Loucy (cell line): ENCODE data around the gene MALRD1.

Experiments used
- H2AFZ ChIP-seq: fragments of 200-600 bp; sonication (generic); 2 replicates; pipeline ENCODE4 v1.6.0; 2016; ENCODE audit warnings: antibody characterized with exemption, mild to moderate bottlenecking, low read length, moderate library complexity
- H3F3A ChIP-seq: fragments of 200-600 bp; 2 replicates; pipeline ENCODE4 v1.6.0; 2016; ENCODE audit warnings: antibody characterized with exemption, low read depth, mild to moderate bottlenecking
- H3K27me3 ChIP-seq: fragments of 200-600 bp; sonication (generic); 2 replicates; pipeline ENCODE4 v1.6.1; 2014; ENCODE audit warnings: low read length, mild to moderate bottlenecking; ENCODE audit not compliant: insufficient read depth, poor library complexity, severe bottlenecking
- H3K36me3 ChIP-seq: fragments of 200-600 bp; sonication (generic); 2 replicates; pipeline ENCODE4 v1.6.1; 2016; ENCODE audit warnings: low read length; ENCODE audit not compliant: insufficient read depth
- H3K4me1 ChIP-seq: fragments of 200-600 bp; sonication (generic); 2 replicates; pipeline ENCODE4 v1.5.1; 2014; ENCODE audit warnings: low read length, mild to moderate bottlenecking; ENCODE audit not compliant: insufficient read depth, poor library complexity, severe bottlenecking
- H3K4me2 ChIP-seq: fragments of 200-600 bp; sonication (generic); 2 replicates; pipeline ENCODE4 v1.6.0; 2014; ENCODE audit warnings: antibody characterized with exemption, low read length, low read depth, mild to moderate bottlenecking; ENCODE audit not compliant: poor library complexity, severe bottlenecking
- H3K4me3 ChIP-seq: fragments of 200-600 bp; sonication (generic); 2 replicates; pipeline ENCODE4 v1.5.1; 2014; ENCODE audit warnings: low read length, mild to moderate bottlenecking, mixed read lengths; ENCODE audit not compliant: poor library complexity, severe bottlenecking
- H3K79me2 ChIP-seq: fragments of 200-600 bp; sonication (generic); 2 replicates; pipeline ENCODE4 v1.6.1; 2014; ENCODE audit warnings: low read length; ENCODE audit not compliant: insufficient read depth
- H3K9ac ChIP-seq: fragments of 200-600 bp; sonication (generic); 2 replicates; pipeline ENCODE4 v1.6.0; 2014; ENCODE audit warnings: mild to moderate bottlenecking, low read depth, low read length, moderate library complexity; ENCODE audit not compliant: poor library complexity, severe bottlenecking
- H3K9me2 ChIP-seq: fragments of 200-600 bp; sonication (generic); replicated peaks from 2 replicates; pipeline ENCODE4 v1.6.1; 2016; ENCODE audit warnings: low read depth, low read length, mixed read lengths
- H3K9me3 ChIP-seq: fragments of 200-600 bp; sonication (generic); 2 replicates; pipeline ENCODE4 v1.6.1; 2014; ENCODE audit warnings: mild to moderate bottlenecking, antibody characterized with exemption, low read length, low read depth; ENCODE audit not compliant: insufficient read depth
- H4K20me1 ChIP-seq: fragments of 200-600 bp; sonication (generic); 2 replicates; pipeline ENCODE4 v1.6.0; 2014; ENCODE audit warnings: antibody characterized with exemption, low read length, mild to moderate bottlenecking; ENCODE audit not compliant: insufficient read depth, poor library complexity, severe bottlenecking
- EZH2phosphoT487 ChIP-seq: fragments of 200-600 bp; IDR thresholded peaks from 2 replicates; pipeline ENCODE4 v1.6.1; 2018; ENCODE audit warnings: antibody characterized with exemption, mild to moderate bottlenecking, moderate library complexity, borderline replicate concordance
- TF ChIP-seq, protein P1 (sequence below): fragments of 200-600 bp; sonication (generic); conservative IDR thresholded peaks from 2 replicates; pipeline ENCODE4 v1.5.1; 2014; ENCODE audit warnings: mild to moderate bottlenecking, antibody characterized with exemption, low read length

MALRD1 gene

GRCh38 chr10:19212590-19212989 lies 164.0 kb downstream of the MALRD1 start:
- H3K36me3 ChIP-seq: no peaks in the 10 kb centered on the region
- no peaks in the 10 kb centered on the region for H3K9me2 ChIP-seq
- H3K9ac ChIP-seq: no peak overlapping the region
- H3F3A ChIP-seq: no peaks in the 10 kb centered on the region
- no peaks in the 10 kb centered on the region for H3K9me3 ChIP-seq
- TF ChIP-seq EZH2phosphoT487: no peak
- TF ChIP-seq, protein P1, sequence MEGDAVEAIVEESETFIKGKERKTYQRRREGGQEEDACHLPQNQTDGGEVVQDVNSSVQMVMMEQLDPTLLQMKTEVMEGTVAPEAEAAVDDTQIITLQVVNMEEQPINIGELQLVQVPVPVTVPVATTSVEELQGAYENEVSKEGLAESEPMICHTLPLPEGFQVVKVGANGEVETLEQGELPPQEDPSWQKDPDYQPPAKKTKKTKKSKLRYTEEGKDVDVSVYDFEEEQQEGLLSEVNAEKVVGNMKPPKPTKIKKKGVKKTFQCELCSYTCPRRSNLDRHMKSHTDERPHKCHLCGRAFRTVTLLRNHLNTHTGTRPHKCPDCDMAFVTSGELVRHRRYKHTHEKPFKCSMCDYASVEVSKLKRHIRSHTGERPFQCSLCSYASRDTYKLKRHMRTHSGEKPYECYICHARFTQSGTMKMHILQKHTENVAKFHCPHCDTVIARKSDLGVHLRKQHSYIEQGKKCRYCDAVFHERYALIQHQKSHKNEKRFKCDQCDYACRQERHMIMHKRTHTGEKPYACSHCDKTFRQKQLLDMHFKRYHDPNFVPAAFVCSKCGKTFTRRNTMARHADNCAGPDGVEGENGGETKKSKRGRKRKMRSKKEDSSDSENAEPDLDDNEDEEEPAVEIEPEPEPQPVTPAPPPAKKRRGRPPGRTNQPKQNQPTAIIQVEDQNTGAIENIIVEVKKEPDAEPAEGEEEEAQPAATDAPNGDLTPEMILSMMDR: no peak
- H3K27me3 ChIP-seq: no peaks in the 10 kb centered on the region
- no peak overlapping the region for H2AFZ ChIP-seq
- no peak overlapping the region for H3K4me3 ChIP-seq
- H3K4me1 ChIP-seq: no peaks in the 10 kb centered on the region
- H3K79me2 ChIP-seq: no peaks in the 10 kb centered on the region
- H3K4me2 ChIP-seq: no peak overlapping the region
- no peaks in the 10 kb centered on the region for H4K20me1 ChIP-seq

DNA sequence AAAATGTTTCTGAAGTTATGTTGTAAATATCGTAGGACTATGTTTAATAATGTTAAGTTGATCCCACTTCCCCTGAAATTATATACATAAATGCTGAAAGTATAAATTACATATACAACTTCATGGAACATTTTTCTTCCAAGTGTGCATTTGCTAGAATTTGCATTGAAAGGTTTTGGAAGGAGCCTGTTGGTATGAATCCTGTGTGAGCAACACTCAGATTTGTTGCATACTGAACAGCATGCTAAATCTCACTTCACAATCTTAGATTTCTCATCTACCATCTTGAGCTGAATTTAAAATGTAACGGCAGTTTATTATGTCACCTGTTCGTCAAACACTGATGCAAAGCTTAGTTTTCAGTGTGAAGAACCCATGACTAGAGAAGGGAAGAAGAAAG lies 172.6 kb downstream of the MALRD1 start:
- Histone ChIP-seq H3K36me3 (no peaks in the 10 kb centered on the region), H4K20me1 (no peaks in the 10 kb centered on the region), H3K9me3 (no peaks in the 10 kb centered on the region), H3K27me3 (no peaks in the 10 kb centered on the region), H3K9ac (no peak overlapping the region), H3K79me2 (no peaks in the 10 kb centered on the region), H2AFZ (no peak overlapping the region), H3K4me2 (no peak overlapping the region), H3K4me3 (no peak overlapping the region), H3K9me2 (no peaks in the 10 kb centered on the region), H3K4me1 (no peaks in the 10 kb centered on the region), H3F3A (no peaks in the 10 kb centered on the region)
- TF ChIP-seq, protein P1: no peak
- no peak for TF ChIP-seq EZH2phosphoT487

GRCh38 chr10:19226025-19226424 lies 177.4 kb downstream of the MALRD1 start:
- H3K9me2 ChIP-seq: no peaks in the 10 kb centered on the region
- no peaks in the 10 kb centered on the region for H3F3A ChIP-seq
- H3K9me3 ChIP-seq: no peaks in the 10 kb centered on the region
- H3K27me3 ChIP-seq: no peaks in the 10 kb centered on the region
- no peaks in the 10 kb centered on the region for H4K20me1 ChIP-seq
- no peak overlapping the region for H3K4me2 ChIP-seq
- no peaks in the 10 kb centered on the region for H3K36me3 ChIP-seq
- H3K4me3 ChIP-seq: no peak overlapping the region
- H3K9ac ChIP-seq: no peak overlapping the region
- H3K4me1 ChIP-seq: no peaks in the 10 kb centered on the region
- TF ChIP-seq EZH2phosphoT487: no peak
- TF ChIP-seq, protein P1: no peak
- no peaks in the 10 kb centered on the region for H3K79me2 ChIP-seq
- no peak overlapping the region for H2AFZ ChIP-seq
